ENCODE data around the gene TTLL8.

Gene TTLL8

GRCh38 chr22:50083462-50084079, 25.5 kb upstream of the TTLL8 start:
- in situ Hi-C loops (cut with MboI; ENCODE audit: low sequenced_read_pairs): no loop called here

GRCh38 chr22:50082961-50083461, 24.9 kb upstream of the TTLL8 start:
- in situ Hi-C loops (cut with MboI; ENCODE audit: low sequenced_read_pairs): no loop called here

- in situ Hi-C loops (cut with MboI; ENCODE audit: low sequenced_read_pairs): no loop called here
Measured at GRCh38 chr22:50082197-50082715, 24.2 kb upstream of the TTLL8 start.

GRCh38 chr22:50081426-50082196, 23.5 kb upstream of the TTLL8 start:
- in situ Hi-C loops (cut with MboI; ENCODE audit: low sequenced_read_pairs): no loop called here

- in situ Hi-C loops (cut with MboI; ENCODE audit: low sequenced_read_pairs): no loop called here
Measured at GRCh38 chr22:50080077-50080465, 22.0 kb upstream of the TTLL8 start.

GRCh38 chr22:50078761-50079160, 20.7 kb upstream of the TTLL8 start:
- in situ Hi-C loops (cut with MboI; ENCODE audit: low sequenced_read_pairs): no loop called here

- in situ Hi-C loops (cut with MboI; ENCODE audit: low sequenced_read_pairs): no loop called here
Measured at GRCh38 chr22:50078246-50078645, 20.1 kb upstream of the TTLL8 start.

GRCh38 chr22:50076646-50077535, 18.8 kb upstream of the TTLL8 start:
- in situ Hi-C loops (cut with MboI; ENCODE audit: low sequenced_read_pairs): no loop called here

GRCh38 chr22:50074551-50075530, 16.7 kb upstream of the TTLL8 start:
- in situ Hi-C loops (cut with MboI; ENCODE audit: low sequenced_read_pairs): no loop called here

- in situ Hi-C loops (cut with MboI; ENCODE audit: low sequenced_read_pairs): no loop called here
Measured at GRCh38 chr22:50074056-50074455, 16.0 kb upstream of the TTLL8 start.

- in situ Hi-C loops (cut with MboI; ENCODE audit: low sequenced_read_pairs): no loop called here
Measured at GRCh38 chr22:50072714-50073538, 14.8 kb upstream of the TTLL8 start.

GRCh38 chr22:50072167-50072555, 14.1 kb upstream of the TTLL8 start:
- in situ Hi-C loops (cut with MboI; ENCODE audit: low sequenced_read_pairs): no loop called here

- in situ Hi-C loops (cut with MboI; ENCODE audit: low sequenced_read_pairs): no loop called here
Measured at GRCh38 chr22:50071432-50072166, 13.5 kb upstream of the TTLL8 start.

- in situ Hi-C loops (cut with MboI; ENCODE audit: low sequenced_read_pairs): no loop called here
Measured at GRCh38 chr22:50070366-50070765, 12.3 kb upstream of the TTLL8 start.

GRCh38 chr22:50068096-50068495, 10.0 kb upstream of the TTLL8 start:
- in situ Hi-C loops (cut with MboI; ENCODE audit: low sequenced_read_pairs): no loop called here

- in situ Hi-C loops (cut with MboI; ENCODE audit: low sequenced_read_pairs): no loop called here
Measured at GRCh38 chr22:50067244-50067643, 9.1 kb upstream of the TTLL8 start.

GRCh38 chr22:50064453-50064852, 6.4 kb upstream of the TTLL8 start:
- in situ Hi-C loops (cut with MboI; ENCODE audit: low sequenced_read_pairs): no loop called here

GRCh38 chr22:50063589-50064393, 5.7 kb upstream of the TTLL8 start:
- in situ Hi-C loops (cut with MboI; ENCODE audit: low sequenced_read_pairs): no loop called here

All from HL-60/S4 treated with retinoic acid at 250 ng/mL for 4 days and 3 days (cell line).